MV-4-11 (cell line): ENCODE data around the gene RBM39.
"Not testable (repeated sequence)": the region's sequence is repeated elsewhere in the genome, so short reads cannot be mapped to it uniquely, and the experiment has no call there.

ENCODE experiments used
- DNase-seq: peaks from one replicate; lab custom pipeline; 2025; lab: John Stamatoyannopoulos, UW

RBM39 gene

DNA sequence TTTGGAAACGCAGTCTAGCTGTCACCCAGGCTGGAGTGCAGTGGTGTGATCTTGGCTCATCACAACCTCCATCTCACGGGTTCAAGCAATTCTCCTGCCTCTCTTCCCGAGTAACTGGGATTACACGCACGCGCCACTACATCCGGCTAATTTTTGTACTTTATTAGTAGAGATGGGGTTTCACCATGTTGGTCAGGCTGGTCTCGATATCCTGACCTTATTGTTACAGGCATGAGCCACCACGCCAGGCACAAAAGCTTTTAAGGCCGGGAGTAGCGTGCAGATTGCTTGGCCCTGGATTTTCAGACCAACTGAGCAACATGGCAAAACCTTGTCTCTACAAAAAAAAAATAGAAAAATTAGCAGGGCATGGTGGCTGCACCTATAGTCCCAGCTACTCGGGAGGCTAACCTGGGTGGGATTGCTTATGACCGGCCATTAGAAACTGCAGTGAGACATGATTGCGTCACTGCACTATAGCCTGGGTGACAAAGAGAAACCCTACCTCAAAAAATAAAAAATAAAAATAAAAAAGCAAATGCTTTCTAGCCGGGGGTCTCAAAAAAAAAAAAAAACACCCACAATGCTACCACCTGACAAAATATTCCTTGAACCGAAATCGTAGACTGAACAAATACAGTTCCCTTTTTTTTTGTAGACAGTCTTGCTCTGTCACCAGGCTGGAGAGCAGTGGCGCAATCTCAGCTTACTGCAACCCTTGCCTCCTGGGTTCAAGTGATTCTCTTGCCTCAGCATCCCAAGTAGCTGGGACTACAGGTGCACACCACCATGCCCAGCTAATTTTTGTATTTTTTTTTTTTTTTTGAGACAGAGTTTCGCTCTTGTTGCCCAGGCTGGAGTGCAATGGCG is 15.0 kb downstream of the RBM39 start:
- DNase-seq = peak; percentile 56

DNA sequence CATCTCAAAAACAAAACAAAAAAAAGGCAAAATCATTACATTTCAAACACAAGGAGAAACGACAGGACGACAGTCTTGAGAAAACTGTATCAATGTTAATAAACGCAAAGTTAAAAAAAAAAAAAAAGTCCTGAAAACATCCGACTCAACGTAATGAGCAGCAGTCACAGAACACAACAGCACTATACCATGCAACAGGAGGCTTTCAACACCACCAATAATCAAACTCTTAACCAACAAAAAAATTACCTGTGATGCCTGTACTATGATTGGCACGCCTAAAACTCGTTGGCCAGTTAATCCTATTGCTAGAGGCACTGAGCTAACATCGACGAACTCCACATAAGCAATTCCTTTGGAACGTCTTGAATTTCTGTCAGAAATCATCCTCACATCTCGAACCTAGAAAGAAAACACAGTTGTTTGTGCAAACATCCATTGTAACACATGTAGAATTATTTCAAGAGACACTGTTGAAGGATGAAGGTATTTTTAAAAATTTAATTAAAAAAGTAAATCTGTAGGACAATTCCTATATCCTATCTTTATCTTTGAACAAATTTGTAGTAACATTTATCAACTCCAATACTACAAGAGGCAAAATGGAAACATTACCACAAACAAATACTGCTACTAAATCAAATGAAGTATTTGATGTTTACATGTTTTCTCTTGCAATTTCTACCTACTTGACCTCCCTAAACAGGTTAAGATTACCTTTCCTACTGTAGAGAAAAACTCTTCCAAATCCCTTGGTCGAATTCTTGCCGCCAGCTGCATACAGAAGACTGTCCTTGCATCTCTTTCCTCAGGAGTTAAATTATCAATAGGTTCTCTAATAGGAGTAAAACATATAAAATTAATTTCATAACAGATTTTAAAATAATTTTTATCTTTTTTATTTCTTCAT is 17.5 kb downstream of the RBM39 start:
- DNase-seq = no peak

DNA sequence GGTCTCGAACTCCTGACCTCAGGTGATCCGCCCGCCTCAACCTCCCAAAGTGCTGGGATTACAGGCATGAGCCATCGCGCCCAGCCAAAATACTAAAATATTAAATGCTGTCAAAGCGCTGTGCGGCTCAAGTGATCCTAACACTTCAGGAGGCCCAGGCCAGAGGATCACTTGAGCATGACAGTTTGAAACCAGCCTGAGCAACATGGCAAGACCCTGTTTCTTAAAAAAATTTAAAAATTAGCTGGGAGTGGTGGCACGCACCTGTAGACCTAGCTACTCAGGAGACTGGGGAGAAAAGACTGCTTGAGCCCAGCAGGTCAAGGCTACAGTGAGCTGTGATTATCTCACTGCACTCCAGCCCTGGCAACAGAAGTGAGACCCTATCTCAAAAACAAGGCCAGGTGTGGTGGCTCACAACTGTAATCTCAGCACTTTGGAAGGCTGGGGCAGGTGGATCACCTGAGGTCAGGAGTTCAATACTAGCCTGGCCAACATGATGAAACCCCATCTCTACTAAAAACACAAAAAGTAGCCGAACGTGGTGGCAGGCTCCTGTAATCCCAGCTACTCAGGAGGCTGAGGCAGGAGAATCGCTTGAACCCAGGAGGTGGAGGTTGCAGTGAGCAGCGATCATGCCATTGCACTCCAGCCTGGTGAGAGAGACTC is 18.3 kb downstream of the RBM39 start:
- not testable (repeated sequence) for DNase-seq

DNA sequence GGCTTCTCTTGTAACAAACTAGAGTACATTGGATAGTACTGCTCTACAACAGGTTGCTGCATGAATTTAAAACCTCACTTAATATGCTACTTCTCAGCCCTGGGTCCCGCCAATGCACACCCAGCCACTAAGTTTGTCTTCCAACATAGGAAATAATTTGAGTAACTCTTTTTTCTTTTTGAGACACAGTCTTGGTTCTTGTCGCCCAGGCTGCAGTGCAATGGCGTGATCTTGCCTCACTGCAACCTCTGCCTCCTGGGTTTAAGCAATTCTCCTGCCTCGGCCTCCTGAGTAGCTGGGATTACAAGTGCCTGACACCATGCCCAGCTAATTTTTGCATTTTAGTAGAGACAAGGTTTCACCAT is 18.8 kb downstream of the RBM39 start:
- not testable (repeated sequence) for DNase-seq

DNA sequence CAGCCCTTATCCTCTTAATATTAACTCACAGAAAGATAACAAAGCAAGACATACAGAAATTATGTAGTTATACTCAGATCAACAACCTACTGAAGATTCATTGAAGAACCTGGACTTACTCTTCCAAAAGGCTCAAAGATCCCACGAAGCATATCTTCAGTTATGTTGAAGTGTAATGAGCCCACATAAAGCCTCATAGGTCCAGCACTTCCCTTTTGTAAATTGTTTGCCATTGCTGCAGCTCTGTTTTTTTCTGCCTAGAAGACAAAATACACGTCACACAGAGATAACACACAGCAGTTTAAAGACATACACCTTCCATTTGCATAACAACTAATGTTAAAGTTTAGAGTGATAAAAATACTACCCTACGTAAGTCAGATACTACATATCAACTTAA is 20.4 kb downstream of the RBM39 start:
- DNase-seq = no peak

DNA sequence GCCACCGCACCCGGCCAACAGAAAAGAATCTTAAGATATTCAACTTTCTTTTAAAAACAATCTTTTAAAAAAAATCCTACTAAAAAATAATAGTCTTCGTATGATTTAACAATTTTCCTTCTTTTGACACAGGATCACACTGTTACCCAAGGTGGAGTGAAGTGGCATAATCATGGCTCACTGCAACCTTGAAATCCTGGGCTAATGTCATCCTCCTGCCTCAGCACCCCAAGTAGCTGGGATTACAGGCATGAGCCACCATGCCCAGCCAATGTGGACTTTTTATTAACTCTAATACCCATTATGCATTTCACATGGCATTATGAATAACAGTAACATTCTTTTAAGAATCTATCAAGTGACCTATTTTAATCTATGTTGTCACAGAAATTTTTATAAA is 20.8 kb downstream of the RBM39 start:
- DNase-seq = no peak

DNA sequence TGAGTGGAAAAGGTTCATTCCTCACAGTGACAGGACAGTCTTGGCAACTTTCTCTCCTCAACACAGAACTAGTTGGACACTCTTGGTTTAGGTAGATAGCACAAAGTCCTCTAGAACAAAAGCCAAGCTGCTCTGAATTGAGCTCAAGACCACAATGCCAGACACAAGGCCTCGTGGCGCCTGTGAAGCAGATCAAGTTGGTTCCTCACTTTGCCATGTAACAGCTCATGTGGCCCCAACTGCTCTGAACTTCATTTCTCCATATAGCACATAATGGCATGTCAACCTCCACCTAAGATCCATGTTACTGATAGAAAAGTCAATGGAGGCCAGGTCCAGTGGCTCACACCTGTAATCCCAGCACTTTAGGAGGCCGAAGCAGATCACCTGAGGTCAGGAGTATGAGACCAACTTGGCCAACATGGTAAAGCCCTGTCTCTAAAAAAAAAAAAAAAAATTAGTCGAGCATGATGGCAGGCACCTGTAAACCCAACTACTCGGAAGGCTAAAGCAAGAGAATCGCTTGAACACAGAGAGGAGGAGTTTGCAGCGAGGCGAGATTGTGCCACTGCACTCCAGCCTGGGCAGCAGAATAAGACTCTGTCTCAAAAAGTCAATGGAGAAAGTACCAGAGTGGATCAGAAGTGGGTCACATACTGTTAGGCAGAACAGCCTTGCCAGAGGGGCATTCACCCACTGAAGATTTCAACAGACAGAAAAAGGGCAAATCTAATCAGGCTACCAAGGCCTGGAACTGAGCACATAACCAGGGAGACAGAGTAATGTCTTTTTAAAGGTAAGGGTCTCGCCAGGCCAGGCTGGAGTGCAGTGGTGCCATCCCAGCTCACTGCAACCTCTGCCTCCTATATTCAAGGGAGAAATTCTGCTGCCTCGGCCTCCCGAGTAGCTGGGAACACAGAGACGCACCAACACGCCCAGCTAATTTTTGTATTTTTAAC is 21.6 kb downstream of the RBM39 start:
- DNase-seq = no peak

DNA sequence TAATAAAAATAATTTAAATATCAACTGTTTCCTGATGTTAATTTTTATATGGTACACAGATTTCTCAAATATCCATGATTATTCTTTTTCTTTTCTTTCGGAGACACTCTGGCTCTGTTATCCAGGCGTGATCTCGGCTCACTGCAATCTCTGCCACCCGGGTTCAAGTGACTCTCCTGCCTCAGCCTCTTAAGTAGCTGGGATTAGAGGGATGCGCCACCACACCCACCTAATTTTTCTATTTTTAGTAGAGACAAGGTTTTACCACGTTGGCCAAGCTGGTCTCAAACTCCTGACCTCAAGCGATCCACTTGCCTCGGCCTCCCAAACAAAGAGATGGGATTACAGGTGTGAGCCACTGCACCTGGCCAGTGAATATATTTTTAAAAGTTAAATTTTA is 22.3 kb downstream of the RBM39 start:
- no peak for DNase-seq

DNA sequence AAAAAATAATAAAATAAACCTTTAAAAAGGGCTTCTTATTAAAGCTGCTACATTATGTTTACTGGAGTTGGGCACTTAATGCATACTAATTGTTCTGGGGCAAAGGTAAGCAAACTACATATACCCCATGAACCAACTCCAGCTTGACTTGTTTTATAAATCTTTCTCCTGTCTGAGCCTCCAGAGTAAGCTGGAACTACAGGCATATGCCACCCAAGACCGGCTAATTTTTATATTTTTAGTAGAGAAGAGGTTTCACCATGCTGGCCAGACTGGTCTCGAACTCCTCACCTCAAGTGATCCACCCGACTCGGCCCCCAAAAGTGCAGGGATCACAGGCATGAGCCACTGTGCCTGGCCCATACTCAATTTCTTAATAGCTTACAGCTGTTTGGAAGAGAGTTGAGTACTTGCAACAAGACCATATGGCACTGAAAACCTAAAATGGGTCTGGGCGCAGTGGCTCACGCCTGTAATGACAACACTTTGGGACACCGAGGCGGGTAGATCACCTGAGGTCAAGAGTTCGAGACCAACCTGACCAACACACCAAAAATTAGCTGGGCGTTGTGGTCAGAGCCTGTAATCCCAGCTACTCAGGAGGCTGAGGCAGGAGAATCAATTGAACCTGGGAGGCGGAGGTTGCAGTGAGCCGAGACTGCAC is 23.0 kb downstream of the RBM39 start:
- no peak for DNase-seq

DNA sequence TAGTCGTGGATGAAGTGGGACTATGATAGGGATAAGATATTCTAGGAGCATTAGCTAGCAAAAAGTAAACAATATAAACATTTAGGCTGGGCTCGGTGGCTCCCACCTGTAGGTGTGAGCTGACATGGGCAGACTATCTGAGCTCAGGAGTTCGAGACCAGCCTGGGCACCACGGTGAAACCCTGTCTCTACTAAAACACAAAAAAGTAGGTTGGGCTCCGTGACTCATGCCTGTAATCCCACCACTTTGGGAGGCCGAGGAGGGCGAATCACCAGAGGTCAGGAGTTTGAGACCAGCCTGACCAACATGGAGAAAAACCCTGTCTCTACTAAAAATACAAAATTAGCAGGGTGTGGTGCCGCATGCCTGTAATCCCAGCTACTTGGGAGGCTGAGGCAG is 23.7 kb downstream of the RBM39 start:
- DNase-seq = not testable (repeated sequence)

DNA sequence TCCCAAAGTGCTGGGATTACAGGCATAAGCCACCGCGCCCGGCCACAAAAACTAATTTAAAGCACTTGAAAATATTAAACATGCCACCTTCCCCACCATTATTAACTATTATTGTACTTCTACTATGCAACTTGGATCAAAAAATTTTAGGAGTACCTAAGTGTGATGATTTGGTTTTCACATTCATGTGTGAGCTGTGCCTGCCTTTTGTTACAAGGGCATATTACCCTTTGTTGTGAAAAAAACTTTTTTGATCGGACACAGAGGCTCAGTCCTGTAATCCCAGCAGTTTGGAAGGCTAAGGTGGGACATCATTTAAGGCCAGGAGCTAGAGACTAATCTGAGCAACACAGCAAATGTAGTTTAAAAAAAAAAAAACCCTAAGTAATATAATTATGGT is 25.7 kb downstream of the RBM39 start:
- no peak for DNase-seq

DNA sequence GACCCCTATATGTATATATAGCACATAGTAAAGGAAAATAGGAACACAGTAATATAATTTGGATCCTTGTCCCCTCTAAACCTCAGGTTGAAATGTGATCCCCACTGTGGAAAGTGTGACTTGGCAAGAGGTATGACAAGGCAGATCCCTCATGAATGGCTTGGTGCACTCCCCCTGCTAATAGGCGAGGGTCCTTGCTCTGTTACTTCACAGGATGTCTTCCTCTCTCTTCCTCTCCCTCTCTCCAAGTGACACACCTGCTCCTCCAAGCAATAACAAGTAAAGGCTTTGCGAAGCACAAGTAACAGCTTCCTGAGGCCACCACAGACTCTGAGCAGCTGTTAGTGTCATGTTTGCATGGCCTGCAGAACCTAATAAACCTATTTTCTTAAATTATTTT is 26.4 kb downstream of the RBM39 start:
- no peak for DNase-seq

DNA sequence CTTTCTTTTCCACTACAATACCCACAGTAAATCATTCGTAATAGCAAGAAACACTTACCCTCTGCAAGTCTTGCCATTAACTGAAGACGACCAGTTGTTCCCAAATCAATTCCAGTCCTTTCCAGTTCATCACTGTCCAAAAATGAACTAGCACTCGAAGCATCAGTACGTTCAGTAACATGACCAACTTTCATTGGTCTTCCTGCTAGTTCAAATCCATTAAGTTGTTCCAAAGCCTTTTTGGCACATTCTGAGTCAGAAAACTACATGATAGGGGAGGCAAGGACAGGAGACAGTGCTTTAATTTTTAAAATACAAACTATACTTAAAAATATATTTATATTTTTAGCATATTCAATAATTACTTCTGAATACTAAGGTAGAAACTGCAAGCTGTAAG is 27.9 kb downstream of the RBM39 start:
- no peak for DNase-seq

DNA sequence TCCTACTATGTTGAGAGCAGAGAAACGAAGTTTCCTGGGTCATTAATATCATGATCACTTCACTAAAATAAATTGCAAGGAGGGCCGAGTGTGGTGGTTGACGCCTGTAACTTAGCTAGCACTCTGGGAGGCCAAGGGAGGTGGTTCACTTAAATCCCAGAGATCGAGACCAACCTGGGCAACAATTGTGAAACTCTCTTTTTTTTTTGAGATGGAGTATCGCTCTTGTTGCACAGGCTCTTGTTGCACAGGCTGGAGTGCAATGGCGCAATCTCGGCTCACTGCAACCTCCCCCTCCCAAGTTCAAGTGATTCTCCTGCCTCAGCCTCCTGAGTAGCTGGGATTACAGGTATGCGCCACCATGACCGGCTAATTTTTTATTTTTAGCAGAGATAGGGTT is 28.9 kb downstream of the RBM39 start:
- DNase-seq = peak; percentile 22

DNA sequence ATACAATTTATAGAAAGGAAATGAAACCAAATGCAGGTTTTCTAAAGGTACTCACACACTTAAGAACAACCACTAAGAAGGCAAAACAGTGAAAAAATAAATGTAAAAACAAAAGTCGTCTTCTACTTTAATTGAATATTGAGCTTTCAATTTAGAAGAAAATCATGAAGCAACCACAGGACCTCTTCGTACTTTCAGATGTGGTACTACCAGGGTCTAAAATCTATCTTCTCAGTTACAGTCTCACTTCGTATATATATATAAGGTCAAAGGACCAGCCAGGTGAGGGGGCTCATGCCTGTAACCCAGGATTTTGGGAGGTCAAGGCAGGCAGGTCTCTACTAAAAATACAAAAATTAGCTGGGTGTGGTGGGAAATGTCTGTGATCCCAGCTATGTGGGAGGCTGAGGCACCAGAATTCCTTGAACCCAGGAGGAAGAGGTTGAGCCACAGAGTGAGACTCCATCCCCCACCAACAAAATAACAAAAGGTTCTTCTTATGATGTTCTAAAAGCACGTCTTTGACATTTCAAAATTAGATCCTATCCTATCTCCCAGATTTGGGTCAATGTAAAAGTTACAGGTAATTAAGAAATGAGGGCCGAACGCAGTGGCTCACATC is 30.4 kb downstream of the RBM39 start:
- DNase-seq = no peak

DNA sequence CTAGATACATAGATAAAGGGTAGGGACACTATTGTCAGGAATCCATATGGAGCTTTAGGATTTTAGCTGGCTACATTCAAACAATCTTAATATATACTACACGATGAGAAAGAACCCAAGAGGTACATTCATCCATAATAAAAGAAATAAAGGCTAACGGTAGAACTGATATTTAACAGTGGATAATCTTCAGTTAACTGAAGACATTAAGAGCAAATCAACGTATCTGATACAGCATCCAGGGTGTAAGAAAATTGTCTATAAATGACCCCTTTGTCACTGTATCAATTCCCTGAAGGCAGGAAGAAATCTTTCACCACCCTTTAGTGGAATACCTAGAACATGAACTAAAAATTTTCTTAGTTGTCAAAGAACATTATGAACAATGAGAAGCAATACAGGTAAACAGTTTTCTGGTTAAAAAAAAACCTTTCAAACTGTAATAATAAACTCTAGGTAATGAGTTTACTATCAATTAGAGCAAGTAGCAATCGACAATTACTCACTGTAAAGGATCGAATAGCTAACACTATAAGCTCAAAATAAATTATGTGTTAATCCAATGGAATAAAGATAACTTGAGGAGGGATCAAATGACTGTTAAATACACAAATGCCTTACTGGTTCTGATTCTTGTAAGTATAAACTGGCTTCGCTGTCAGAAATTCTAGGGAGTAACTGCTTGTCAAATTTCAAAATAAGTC is 31.0 kb downstream of the RBM39 start:
- no peak for DNase-seq

DNA sequence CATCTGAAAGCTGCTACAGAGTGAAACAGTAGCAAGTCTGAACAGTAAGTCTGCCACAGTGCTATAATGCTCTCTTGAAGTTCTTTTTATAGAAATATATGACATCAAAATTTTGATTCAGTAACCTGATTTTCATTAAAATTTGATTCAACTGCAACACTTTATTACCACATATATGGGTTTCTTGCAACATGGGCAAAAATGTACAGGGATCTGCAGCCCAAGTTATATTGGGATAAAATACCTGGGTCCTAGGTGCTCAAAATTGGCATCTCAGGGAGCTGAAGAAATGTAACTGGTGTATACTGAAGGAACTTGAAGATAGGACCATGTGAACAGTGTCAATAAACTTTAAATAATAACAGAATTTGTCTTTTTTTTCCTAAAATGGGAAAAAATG is 32.0 kb downstream of the RBM39 start:
- DNase-seq = no peak

DNA sequence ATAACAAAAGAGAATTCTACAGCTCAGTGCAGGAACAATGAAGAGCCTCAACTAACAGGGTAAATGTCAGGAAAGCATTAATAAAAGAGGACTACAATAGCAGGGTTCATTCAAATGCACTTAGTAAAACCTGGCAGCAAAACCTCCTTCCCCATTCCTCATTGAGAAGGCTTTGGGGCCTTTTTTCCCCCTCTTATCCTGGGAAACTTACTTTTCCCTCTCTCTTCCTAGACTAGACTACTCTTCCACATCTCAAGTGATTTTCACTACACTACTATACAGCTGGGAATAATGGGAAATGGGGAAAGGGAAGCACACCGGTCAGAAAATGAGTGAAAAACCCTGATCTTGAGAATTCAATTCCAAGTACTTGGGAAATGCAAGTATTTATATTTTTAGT is 32.8 kb downstream of the RBM39 start:
- no peak for DNase-seq

DNA sequence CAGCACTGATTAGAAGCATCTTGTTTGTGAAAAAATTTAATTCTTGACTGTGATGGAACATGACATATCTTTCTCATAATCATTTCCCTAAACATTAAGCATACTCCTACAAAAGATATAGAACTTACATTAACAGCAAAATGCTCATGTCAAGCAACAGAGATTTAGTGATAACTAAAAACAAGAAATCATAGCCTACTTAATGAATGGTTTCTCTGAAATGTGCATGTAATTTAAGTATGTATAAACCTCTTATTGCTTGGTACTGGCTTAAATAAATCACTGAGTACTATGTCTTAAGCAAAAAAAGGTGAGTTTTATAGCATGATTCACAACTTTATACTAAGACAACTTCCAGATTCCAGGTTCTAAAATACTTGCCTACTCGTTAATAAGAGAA is 33.6 kb downstream of the RBM39 start:
- no peak for DNase-seq
